Stimulated activated naive CD8-positive, alpha-beta T cell treated with anti-CD3 and anti-CD28 coated beads, Interleukin-15, Interleukin-2, amounts not matched to agents 100 U/mL and 50 U/mL, for 24 hours (primary cell): ENCODE data around the gene SLCO2B1.
A peak's percentile ranks its signal among the peaks of the same experiment; 100 is the strongest.

Experiments used
- ATAC-seq: fragments of 150-1000 bp; cut with Tn5 transposase; one replicate; pipeline ENCODE4 v1.10.0; 2021
- DNase-seq: peaks from one replicate; pipeline ENCODE4 v3.0.0; 2021

SLCO2B1 gene

DNA sequence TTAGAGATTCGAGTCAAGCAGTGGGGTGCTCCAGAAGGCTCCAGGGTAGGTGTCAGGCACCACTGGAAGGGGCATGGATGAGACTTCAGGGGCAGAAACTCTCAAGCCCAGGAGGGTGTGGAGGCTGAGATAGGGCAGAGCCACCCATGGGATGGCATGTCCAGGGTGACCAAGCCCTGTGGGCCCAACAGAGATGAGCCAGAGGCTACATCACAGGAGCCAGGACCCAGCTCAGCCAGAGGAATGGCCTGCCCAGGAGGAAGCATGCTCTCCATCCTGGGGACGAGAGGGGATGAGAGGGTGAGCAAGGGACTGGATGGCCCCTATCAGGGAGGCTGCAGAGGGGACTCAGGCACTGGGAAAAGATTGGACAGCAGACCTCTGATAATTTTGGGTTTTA lies 42.8 kb downstream of the SLCO2B1 start:
- DNase-seq: no peak
- no peak for ATAC-seq

DNA sequence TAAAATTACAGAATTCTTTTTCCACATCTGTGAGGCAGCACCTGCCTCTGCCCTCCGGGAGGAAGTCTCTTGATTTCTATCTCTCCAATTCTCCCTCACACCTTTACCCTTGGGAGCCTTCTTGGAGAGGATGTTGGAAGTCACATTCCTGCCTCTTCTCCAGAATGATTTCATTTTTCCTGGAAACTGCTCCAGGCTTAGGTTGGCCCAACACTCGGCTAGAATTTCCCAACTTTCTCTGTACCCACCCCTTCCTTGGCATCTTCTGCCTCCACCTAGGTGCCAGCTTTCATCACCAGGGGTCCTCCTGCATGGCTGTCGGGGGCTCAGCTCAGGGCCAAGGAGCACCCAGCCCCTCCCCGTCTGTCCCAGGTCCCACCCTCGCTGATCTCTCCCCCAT lies 43.2 kb downstream of the SLCO2B1 start:
- DNase-seq: no peak
- no peak for ATAC-seq

DNA sequence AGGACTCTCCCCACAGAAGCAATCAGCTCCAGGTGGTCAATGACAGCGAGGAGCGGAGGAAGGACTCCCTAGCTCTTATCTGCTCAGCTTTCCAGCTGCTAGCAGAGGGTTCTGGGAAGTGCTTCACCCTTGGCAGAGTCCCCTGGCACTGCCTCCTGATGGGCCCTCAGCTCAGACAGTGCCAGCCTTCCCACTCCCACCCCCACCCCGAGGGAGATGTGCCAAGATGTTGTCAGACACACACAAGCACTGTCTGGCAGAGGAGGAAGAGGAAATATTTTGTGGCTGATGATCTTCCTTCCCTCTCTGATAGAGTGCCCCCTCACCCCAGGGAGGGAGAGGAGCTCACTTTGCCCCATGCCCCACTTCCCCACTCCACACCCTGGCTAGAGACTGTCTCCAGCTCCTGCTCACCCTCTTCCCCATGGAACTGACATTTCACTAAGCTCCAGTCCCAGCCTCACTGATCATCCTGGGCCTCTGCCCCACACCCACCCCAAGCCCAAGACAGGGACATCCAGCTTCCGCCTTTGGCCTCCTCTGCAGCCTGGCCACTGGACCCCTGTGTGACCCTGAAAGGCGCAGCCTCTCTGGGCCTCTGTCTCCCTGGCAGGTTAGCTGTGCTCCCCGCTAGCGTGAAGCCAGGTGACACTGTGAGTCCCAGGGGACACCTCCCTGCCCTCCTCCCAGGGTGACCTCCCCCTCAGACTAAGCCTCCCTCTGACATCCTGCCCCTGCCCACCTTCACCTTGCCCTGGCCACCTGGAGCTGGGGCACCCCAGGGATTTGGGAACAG lies 44.5 kb downstream of the SLCO2B1 start:
- ATAC-seq (no peak), DNase-seq (no peak)

DNA sequence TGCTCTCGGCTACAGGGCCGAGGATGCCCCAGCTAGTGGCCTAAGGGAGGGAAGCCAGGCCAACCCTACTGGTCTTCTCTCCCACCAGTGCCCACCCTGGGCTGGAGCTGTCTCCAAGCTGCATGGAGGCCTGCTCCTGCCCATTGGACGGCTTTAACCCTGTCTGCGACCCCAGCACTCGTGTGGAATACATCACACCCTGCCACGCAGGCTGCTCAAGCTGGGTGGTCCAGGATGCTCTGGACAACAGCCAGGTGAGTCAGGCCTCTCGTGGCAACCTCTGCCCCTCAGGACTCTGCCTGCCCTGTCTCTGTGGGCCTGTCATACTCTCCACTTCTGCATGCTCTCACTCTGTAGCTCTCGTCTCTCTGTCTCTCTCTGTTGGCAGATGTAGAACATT lies 45.5 kb downstream of the SLCO2B1 start:
- DNase-seq (no peak), ATAC-seq (no peak)

DNA sequence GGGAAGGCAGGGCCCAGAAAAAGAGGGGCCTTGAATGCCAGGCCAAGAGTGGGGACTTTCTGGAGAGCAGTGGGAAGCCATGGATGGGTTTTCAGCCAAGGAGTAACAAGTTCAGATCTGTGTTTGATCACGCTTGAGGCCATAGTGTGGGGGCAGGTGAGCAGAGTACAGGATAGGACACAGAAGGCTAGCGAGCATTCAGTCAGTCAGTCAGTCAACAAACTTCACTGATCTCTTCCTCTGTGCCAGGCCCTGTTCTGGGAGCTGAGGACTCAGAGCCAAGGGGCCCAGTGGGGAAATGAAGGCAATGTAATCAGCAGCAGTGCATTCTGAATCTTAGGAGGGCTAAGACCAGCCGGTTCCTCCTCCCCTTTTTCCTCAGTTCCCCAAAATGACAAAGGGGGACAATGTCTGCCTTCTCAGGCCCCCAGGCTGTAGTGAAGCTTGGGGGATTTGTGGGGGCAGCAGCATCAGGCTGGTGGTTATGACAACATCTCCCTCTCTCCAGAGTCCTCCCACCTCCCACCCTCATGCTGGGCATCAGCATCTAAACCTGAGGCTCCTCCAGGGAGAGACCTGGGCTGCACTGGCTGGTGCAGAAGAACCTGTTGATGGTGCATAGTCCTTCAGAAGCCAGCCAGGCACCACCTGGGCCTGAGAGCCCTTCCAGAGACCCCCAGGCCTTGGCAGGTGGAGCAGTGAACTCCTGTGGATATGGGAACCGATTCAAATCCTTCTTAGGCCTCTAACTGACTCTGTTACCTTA lies 46.8 kb downstream of the SLCO2B1 start:
- no peak for DNase-seq
- ATAC-seq: no peak

DNA sequence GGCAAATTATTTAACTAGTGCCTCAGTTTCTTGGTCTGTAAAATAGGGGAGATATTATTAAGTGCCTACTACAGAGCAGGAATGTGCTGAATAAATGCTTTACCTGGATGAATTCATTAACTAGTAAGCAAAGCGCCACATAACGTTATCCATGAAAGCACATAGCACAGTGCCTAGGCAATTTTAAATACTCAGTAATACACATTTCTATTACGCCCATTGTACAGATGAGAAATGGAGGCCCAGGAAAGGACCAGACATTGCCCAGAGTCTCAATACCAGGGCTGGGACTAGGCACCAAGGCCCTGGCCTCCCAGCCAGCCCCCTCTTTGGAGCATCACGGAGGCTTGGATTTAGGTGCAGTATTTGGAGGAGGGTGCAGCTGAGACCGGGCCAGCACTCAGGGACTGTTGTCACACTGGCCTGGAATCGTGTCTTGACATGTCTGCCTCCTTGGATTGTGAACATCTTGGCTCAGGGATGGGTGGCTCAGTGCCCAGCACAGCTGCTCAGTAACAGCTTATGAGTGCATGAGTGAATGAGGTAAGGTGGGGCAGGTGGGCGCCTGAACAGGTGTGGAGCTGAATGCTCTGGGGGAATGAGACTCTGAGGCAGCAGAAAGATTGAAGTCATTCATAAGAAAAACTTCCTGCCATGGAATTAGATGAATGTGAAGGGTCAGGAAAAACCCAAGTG lies 47.5 kb downstream of the SLCO2B1 start:
- ATAC-seq: no peak
- no peak for DNase-seq

DNA sequence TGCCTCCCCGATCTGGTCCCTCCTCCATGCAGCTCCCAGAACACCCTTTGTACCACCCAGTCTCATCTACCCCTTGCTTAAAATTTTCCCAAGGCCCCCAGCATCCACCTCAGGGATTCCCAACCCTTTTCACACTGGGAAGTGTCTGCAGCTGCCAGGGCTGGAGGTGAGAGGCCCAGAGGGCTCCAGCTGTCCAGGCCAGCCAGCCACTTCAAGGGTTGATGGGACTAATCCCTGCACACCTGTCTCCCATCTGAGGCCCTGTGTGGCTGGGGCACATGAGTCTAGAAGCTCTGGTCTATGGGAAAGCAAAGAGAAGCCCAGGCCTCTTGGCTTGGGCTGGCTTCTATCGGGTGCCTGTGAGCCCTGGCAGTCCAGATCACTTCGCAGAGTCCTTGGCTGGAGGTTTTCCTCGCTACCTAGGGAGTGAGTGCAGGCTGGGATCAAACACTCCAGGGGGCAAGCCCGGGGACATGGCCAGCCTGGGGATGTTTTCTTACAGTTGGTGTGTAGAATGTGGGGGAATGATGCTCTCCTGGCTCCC lies 48.6 kb downstream of the SLCO2B1 start:
- ATAC-seq (no peak), DNase-seq (no peak)

DNA sequence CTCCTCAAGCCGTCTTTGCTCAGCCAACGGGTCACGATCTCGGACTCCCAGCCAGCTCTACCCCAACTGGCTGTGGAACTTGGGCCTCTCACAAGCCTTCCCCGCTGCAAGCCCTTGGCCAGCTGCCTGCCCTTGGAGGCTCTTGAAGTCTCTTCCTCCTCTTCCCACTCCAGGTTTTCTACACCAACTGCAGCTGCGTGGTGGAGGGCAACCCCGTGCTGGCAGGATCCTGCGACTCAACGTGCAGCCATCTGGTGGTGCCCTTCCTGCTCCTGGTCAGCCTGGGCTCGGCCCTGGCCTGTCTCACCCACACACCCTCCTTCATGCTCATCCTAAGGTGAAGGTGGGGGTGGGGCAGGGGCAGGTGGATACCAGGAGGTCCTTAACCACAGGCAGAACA lies 49.1 kb downstream of the SLCO2B1 start:
- DNase-seq (no peak), ATAC-seq (no peak)

DNA sequence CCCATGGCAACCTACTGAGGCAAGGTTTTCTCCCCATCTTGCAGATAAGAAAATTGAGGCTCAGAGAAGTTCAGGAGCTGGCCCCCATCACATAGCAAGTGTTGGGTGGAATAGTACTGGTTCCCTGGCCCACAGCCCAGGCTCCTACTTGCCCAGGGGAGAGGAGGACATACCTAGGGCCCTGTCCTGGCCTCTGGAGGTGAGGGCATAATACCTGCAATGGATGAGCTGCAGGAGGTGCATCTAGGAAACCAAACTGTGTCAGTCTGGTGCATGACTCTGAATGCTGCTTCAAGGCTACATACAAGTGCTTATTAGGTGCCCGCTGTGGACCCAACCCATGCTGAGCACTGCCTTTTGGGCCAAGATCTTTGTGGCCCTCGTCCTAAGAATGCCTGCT lies 49.6 kb downstream of the SLCO2B1 start:
- no peak for DNase-seq
- no peak for ATAC-seq

DNA sequence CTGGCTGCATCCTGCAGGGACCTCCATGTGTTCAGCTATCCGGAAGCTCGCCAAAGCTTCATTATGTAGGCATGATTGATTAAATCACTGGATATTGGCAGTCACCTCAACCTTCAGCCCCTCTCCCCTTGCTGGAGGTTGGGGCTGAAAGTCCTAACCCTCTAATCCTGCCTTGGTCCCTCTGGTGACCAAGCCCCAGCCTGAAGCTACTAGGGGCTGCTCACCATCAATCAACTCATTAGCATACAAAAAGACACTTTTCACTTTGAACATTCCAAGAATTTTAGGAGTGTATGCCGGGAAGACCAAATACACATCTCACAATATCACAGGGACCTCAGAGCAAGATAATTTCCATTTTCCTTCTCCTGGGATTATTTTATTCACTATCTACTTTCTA lies 50.9 kb downstream of the SLCO2B1 start:
- no peak for ATAC-seq

DNA sequence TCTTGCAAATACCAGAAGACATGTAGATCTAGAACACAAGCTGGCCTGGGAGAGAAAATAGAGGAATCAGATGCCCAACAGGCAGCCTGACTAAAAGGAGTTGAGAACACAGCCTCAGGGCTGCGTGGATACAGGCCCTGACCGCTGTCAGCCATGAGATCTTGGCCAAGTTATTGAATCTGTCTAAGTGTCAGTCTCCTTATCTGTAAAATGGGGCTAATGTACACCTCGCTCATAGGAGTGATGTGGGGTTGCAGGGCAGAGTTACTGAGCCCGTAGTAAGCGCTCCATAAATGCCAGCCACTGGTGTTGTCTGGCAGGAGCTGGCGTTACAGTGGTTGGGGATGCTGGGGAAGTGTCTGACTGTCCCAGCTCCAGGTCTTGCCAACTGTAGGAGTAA lies 51.3 kb downstream of the SLCO2B1 start:
- ATAC-seq (no peak), DNase-seq (no peak)

More for the DNA sequence above, 50.9 kb downstream of the SLCO2B1 start:
- no peak for DNase-seq

DNA sequence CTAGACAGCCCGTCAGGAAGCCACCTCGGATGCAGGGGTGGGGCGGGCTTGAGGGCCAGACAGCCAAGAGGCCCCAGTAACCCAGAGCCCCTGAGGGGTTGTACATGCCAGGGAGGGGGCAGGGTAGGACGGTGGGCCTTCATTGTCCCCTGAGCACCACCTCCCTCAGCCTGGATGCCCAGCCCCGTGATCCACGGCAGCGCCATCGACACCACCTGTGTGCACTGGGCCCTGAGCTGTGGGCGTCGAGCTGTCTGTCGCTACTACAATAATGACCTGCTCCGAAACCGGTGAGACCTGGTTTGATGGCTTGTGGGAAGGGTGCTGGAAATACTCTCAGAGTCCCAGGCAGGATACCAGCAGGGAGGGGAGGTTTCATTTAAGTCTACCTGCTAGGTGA lies 52.2 kb downstream of the SLCO2B1 start:
- ATAC-seq (no peak), DNase-seq (no peak)

DNA sequence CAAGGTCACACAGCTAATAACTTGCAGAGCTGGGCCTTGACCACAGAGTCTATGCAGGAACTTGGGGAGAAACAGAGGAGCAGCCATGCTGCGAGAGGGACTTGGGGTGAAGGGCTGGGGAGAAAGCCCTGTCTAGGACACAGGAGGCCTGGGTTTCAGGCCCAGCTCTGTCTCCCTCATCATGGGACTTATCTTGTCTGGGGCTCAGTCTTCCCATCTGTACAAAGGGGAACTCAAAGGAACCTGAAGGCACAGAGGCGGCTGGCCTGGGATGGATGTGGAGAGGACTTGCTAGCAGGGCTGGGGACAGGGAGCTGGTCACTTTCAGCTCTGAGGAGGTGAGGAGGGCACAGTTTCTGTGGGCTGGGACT lies 52.7 kb downstream of the SLCO2B1 start:
- no peak for ATAC-seq
- DNase-seq: no peak

DNA sequence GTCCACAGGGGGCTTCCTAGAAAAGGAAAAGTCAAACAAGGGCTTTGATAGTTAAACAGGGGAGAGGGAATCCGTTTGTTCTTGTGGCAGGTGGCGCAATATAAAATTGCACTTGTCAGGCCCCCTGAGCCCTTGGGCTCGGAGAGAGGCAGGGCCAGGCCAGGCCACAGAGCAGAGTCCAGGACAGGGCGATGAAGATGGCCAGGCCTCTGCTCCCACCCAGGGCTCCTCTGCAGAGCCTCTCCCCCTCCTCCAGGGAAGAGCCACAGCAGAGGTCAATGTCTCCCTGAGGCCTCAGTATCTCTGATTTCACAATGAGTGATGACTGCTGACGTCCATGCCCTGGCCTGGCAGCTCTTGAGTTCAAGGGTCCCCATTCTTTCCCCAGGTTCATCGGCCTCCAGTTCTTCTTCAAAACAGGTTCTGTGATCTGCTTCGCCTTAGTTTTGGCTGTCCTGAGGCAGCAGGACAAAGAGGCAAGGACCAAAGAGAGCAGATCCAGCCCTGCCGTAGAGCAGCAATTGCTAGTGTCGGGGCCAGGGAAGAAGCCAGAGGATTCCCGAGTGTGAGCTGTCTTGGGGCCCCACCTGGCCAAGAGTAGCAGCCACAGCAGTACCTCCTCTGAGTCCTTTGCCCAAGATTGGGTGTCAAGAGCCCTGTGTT lies 53.2 kb downstream of the SLCO2B1 start:
- ATAC-seq (no peak), DNase-seq (no peak)

DNA sequence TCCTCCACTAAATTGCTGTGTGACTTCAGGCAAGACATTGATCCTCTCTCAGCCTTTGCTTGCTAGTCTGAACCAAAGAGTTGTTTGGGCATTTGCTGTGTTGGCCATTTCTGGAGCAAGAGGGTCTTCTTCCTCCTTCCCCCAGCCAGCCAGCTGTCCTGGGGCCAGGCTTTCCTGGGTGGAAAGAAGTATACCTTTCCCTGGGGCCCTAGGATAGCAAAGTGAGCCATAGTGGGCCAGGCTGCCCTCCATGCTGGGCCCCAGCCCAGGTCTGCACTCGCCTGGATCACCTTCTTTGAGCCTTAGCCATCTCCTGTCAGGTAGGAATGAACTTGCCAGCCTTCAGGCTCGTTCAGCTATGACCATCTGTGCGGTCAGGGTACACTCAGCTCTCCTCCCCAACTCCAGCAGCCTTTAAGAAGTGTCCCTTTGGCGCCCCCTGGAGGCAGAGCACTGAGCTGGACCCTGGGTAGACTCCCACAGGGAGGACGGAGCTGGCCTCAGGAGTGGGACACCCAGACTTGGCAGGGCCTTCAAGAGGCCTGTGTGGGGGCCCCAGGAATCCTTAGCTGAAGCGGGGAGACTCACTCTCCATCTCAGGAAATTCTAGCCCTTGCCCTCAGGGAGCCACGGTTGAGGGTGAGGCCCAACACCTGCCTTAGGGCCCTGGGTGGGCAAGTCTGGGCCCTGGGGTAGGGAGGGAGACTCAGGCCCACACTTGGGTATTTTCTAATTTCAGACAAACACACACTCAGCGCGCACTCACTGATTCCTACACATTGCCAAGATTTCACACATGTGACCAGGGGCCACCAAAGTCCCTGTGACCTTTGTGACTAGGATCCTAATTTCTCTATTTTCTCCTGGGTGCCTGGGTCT lies 54.0 kb downstream of the SLCO2B1 start:
- ATAC-seq: peak; percentile 86
- peak; percentile 90 for DNase-seq

DNA sequence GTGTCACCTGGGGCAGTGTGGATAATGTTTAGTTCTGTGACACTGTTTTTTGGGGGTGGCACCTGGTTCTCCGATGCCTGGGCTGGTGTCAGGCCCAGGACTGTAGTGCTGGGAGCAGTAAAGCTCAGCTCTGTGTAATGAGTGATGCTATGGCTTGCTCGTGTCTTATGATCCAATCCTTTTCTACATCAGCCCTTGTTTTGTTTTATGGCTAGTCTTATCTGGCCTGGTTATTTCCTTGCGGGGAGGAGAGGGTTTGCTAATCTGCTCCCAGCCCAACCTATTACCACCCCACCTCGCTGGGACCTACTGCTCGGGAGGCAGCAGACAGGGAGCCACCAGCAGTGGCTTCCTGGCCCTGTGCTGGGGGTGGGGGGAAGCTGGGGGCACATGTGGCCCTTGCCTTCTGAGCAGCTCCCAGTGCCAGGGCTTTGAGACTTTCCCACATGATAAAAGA lies 54.7 kb downstream of the SLCO2B1 start:
- ATAC-seq: no peak
- no peak for DNase-seq

DNA sequence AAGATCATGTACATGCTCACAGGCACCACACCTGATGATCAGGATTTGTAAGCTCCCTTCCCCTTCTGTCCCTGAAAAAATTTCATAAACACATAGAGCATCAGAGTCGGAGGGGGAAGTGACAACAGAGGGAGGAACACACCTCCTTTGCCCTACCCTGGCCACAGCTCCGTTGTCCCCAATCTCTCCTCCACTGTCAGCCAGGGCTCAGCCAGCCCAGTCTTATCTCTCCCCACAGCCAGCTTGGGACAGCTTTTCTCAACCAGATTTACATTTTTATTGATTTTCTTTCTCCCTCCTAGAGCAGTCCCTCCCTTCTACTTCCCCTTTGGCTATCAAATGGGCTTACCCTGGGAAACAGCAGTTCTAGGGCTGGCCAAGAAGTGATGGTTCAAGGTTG lies 57.5 kb downstream of the SLCO2B1 start:
- DNase-seq: no peak
- no peak for ATAC-seq

DNA sequence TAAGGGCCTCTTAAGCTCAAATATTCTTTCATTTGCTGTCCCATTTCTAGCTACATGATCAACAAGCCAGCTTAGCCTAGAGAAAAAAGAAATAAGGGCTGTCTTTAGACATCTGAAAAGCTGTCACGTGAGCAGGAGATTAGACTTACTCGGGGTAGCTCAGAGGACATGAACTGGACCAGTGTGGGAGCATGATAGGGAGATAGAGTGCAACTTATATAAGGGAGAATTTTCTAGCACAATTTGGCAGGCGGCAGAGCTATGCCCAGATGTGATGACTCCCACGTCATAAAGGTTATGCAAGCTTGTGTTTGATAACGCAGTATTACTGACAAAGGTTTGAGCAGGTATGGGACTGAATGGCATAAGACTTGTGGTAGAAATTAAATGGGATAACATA lies 61.5 kb downstream of the SLCO2B1 start:
- ATAC-seq: no peak
- no peak for DNase-seq

DNA sequence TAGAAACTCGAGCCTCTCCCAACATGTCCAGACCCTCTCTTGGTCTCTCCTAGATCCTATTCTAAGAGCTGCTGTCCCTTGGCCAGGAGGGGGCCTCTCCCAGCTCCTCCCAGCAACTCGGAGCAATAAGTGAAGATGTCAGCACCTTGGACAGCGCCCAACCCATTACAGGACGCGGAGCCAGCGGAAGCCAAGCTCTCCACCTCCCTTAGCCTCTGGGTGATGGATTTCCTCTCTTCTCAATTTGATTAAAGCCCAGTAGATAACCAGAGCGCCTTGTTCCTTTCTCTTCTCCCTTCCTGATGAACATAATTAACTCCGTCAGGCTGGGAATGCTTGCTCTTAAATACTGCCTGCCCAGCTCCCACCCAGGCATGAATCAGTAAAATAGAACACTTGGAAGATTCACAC lies 63.5 kb downstream of the SLCO2B1 start:
- peak; percentile 86 for DNase-seq
- peak; percentile 65 for ATAC-seq

DNA sequence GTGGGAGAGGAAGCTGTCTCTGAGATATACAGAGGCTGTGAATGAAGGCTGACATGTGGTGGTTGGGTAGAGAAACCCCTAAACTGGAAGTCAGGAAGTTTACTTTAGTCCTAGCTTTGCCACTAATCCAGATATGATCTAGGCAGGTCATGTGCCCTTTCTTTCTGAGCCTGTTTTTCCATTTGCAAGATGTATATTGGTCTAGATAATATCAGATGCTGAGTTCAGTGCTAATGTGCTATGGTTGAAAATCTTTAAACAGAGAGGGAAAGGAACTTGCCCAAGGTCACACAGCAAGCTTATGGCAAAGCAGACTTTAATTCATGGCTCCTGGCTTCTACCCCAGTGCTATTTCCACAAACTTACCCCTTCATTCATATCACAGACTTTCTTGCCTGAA lies 63.9 kb downstream of the SLCO2B1 start:
- ATAC-seq: no peak

DNA sequence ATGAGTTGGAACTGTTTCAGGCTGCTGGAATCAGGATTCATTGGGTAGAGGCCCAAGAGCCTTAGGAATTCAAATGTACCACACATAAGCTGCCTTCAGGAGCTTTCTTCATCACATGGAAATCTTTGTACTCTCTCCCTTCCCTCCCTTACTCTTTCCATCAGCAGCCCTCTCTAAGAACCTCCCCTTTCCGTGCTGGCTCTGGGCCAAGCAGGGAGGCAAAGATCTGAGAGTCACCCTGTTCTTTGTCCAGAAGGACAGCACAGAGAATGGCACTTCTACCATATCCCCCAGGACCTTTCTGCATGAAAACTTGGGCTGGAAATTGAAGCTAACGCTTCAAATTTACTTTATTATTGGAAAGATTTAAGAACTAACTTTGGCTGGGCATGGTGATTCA lies 69.0 kb downstream of the SLCO2B1 start:
- no peak for DNase-seq

More for the DNA sequence above, 63.9 kb downstream of the SLCO2B1 start:
- DNase-seq: no peak

More for the DNA sequence above, 69.0 kb downstream of the SLCO2B1 start:
- ATAC-seq: no peak
